GM12878 (cell line): ENCODE data around the gene PPP2R1A. TPM values are rescaled to one million over a fixed set of nuclear protein-coding genes. Genes with fewer than 3 reads are reported as not detected.

ENCODE experiments used
- ATAC-seq: fragments of 200-7000 bp; cut with Tn5 transposase; 3 replicates; pipeline ENCODE4 v1.9.1; 2020; ENCODE audit warnings: mild to moderate bottlenecking, moderate library complexity
- BruUV-seq: library from RNA; stranded (reverse); fragments of 400-500 nt; replicated peaks from 2 replicates; lab custom pipeline; 2021; lab: Mats Ljungman, UMichigan
- CTCF ChIA-PET: fragments of 300-600 bp; sonication (Branson Sonifier 250); formaldehyde crosslinking; extraction: SDS; loops from one replicate; lab custom pipeline; 2021; ENCODE audit warnings: inconsistent platforms; lab: Yijun Ruan, JAX
- POLR2A ChIA-PET: fragments of 350-600 bp; formaldehyde crosslinking; extraction: SDS; loops from one replicate; lab custom pipeline; 2021; ENCODE audit warnings: inconsistent platforms; lab: Charles Lee
- RAD21 ChIA-PET: fragments of 300-600 bp; sonication (Branson Sonifier 250); formaldehyde crosslinking; loops from one replicate; lab custom pipeline; 2023; ENCODE audit warnings: antibody characterized with exemption; ENCODE audit not compliant: unreplicated experiment; lab: Charles Lee
- SMC1A ChIA-PET: fragments of 300-600 bp; sonication (Branson Sonifier 250); formaldehyde crosslinking; loops from one replicate; lab custom pipeline; 2023; ENCODE audit not compliant: unreplicated experiment, uncharacterized antibody; lab: Charles Lee
- DNase-seq: peaks from one replicate; pipeline ENCODE4 v3.0.0-alpha.2; 2011; ENCODE audit warnings: low read depth, low spot score
- FAIRE-seq: peaks from 3 replicates; lab custom pipeline; 2011; peaks lifted over from hg19 to GRCh38; lab: Jason Lieb, UNC
- H2AFZ ChIP-seq: 2 replicates; pipeline ENCODE4 v1.6.0; 2011; ENCODE audit warnings: low read depth, low read length, control low read depth; ENCODE audit not compliant: control insufficient read depth
- H3K27ac ChIP-seq: 2 replicates; pipeline ENCODE4 v1.5.1; 2011; ENCODE audit warnings: control low read depth; ENCODE audit not compliant: control insufficient read depth, insufficient read depth
- H3K27me3 ChIP-seq, 2 experiments: replicated peaks in 1 of 2; 2 replicates each; pipeline versions ENCODE4 v1.6.0 to v1.6.1; 2011; ENCODE audit warnings: low read length in 1 of 2; ENCODE audit not compliant: control insufficient read depth in 2 of 2, insufficient read depth in 2 of 2
- H3K36me3 ChIP-seq, 2 experiments: 2 replicates each; pipeline ENCODE4 v1.5.1; 2011; ENCODE audit warnings: low read length in 1 of 2; ENCODE audit not compliant: control insufficient read depth in 2 of 2, insufficient read depth in 2 of 2
- H3K4me1 ChIP-seq: 2 replicates; pipeline ENCODE4 v1.6.1; 2011; ENCODE audit warnings: mild to moderate bottlenecking, low read length, moderate library complexity, mixed read lengths; ENCODE audit not compliant: control insufficient read depth, insufficient read depth
- H3K4me2 ChIP-seq: 2 replicates; pipeline ENCODE4 v1.6.0; 2011; ENCODE audit warnings: control low read depth; ENCODE audit not compliant: control insufficient read depth, insufficient read depth
- H3K4me3 ChIP-seq: fragments of 200-600 bp; sonication (generic); 2 replicates; pipeline ENCODE4 v1.5.1; 2016
- H3K79me2 ChIP-seq: 2 replicates; pipeline ENCODE4 v1.6.0; 2011; ENCODE audit warnings: low read length; ENCODE audit not compliant: control insufficient read depth, insufficient read depth
- H3K9ac ChIP-seq: 2 replicates; pipeline ENCODE4 v1.8.0; 2011; ENCODE audit warnings: low read length, control low read depth, mixed read lengths; ENCODE audit not compliant: control insufficient read depth, insufficient read depth
- H3K9me3 ChIP-seq: replicated peaks from 3 replicates; pipeline ENCODE4 v1.5.1; 2011; ENCODE audit warnings: mild to moderate bottlenecking, low read length; ENCODE audit not compliant: control insufficient read depth, insufficient read depth
- H4K20me1 ChIP-seq: 2 replicates; pipeline ENCODE4 v1.6.0; 2011; ENCODE audit not compliant: control insufficient read depth, insufficient read depth
- CHD1 ChIP-seq: IDR thresholded peaks from 2 replicates; pipeline ENCODE4 v1.6.1; 2012; ENCODE audit warnings: low read depth, low read length, improper control_type of control experiment
- DPF2 ChIP-seq: fragments of 450-650 bp; IDR thresholded peaks from 2 replicates; pipeline ENCODE4 v1.6.1; 2017; ENCODE audit warnings: mild to moderate bottlenecking
- EGR1 ChIP-seq, 2 experiments: IDR thresholded peaks; 1 replicate in 1 of 2; 2 replicates in 1 of 2; pipeline ENCODE4 v1.6.1; 2011 to 2012; ENCODE audit warnings: low read depth in 2 of 2, low read length in 2 of 2, borderline replicate concordance in 1 of 2, mild to moderate bottlenecking in 1 of 2, moderate library complexity in 1 of 2
- ESRRA ChIP-seq: IDR thresholded peaks from 2 replicates; pipeline ENCODE4 v1.6.1; 2012; ENCODE audit warnings: mild to moderate bottlenecking, low read length, improper control_type of control experiment
- MEF2A ChIP-seq: IDR thresholded peaks from 2 replicates; pipeline ENCODE4 v1.6.1; 2011; ENCODE audit warnings: low read depth, mild to moderate bottlenecking, low read length, moderate library complexity; ENCODE audit not compliant: insufficient read depth
- MTA2 ChIP-seq: fragments of 450-650 bp; IDR thresholded peaks from 2 replicates; pipeline ENCODE4 v1.6.1; 2016; ENCODE audit warnings: low read depth, mild to moderate bottlenecking, moderate library complexity
- PAX5 ChIP-seq: IDR thresholded peaks from 2 replicates; pipeline ENCODE4 v1.6.1; 2011; ENCODE audit warnings: low read depth, low read length, borderline replicate concordance
- POU2F2 ChIP-seq: IDR thresholded peaks from 3 replicates; pipeline ENCODE4 v1.6.1; 2011; ENCODE audit warnings: low read depth, mild to moderate bottlenecking, low read length, borderline replicate concordance
- RELA ChIP-seq: fragments of 450-650 bp; IDR thresholded peaks from 2 replicates; pipeline ENCODE4 v1.8.0; 2014; ENCODE audit warnings: borderline replicate concordance; ENCODE audit not compliant: partially characterized antibody
- SREBF2 ChIP-seq: IDR thresholded peaks from 2 replicates; pipeline ENCODE4 v1.6.1; 2012; ENCODE audit warnings: mild to moderate bottlenecking, low read length
- TBL1XR1 ChIP-seq: IDR thresholded peaks from 2 replicates; pipeline ENCODE4 v1.6.1; 2012; ENCODE audit warnings: low read depth, low read length, improper control_type of control experiment
- TCF3 ChIP-seq: IDR thresholded peaks from 2 replicates; pipeline ENCODE4 v1.6.1; 2012; ENCODE audit warnings: low read depth, mild to moderate bottlenecking, low read length, borderline replicate concordance; ENCODE audit not compliant: insufficient read depth
- YY1 ChIP-seq: IDR thresholded peaks from 2 replicates; pipeline ENCODE4 v1.6.1; 2011; ENCODE audit warnings: low read depth, mild to moderate bottlenecking, low read length
- WGBS: methylation state at CpG from one replicate; pipeline ENCODE4 v1.1.6; 2016; ENCODE audit warnings: low lambda C conversion rate; ENCODE audit not compliant: insufficient replicate concordance, insufficient coverage; ENCODE audit errors: missing lambda C conversion rate; 5-methylcytosine and 5-hydroxymethylcytosine counted together
- in situ Hi-C: fragments of 300-500 bp; cut with MboI; formaldehyde crosslinking; loops from 9 replicates; pipeline ENCODE4 v1.14.3; 2018; ENCODE audit warnings: mixed read lengths
- intact Hi-C: fragments of 100-400 bp; cut with micrococcal nuclease; formaldehyde crosslinking; loops from one replicate; pipeline ENCODE4 v1.14.2; 2022; ENCODE audit not compliant: unreplicated experiment
- polyA plus RNA-seq, 11 experiments: library from polyadenylated mRNA; depleted of rRNA in 4 of 11; unstranded in 6 of 11; stranded (reverse) in 5 of 11; fragments of >200 nt; fragmentation: Nextera tagmentation in 4 of 11; fragmentation: Illumina TruSeq in 1 of 11; extraction: Ambion mirVana in 4 of 11; extraction: Trizol in 1 of 11; gene quantifications; 1 replicate in 1 of 11; 2 replicates in 10 of 11; pipeline versions ENCODE4 v1.2.1 to v1.2.3, GENCODE V29; 2011 to 2016; ENCODE audit warnings: inconsistent platforms in 2 of 11, missing spikeins in 2 of 11, low read depth in 1 of 11
- total RNA-seq, 4 experiments: library from RNA; depleted of rRNA in 3 of 4; stranded (reverse); fragments of >200 nt in 3 of 4; fragmentation: Illumina TruSeq in 1 of 4; extraction: Trizol in 1 of 4; gene quantifications; 2 replicates each; pipeline versions ENCODE4 v1.2.1 to v1.2.3, GENCODE V29; 2013 to 2021
- TF ChIP-seq, protein P1 (sequence below): fragments of 450-650 bp; IDR thresholded peaks from 2 replicates; pipeline ENCODE4 v1.6.1; 2017; ENCODE audit warnings: mild to moderate bottlenecking
- TF ChIP-seq, protein P2 (sequence below): fragments of 450-650 bp; IDR thresholded peaks from 2 replicates; pipeline ENCODE4 v1.6.1; 2017; ENCODE audit warnings: low read depth, mild to moderate bottlenecking, moderate library complexity
- TF ChIP-seq, protein P3 (sequence below): fragments of 450-650 bp; IDR thresholded peaks from 2 replicates; pipeline ENCODE4 v1.6.1; 2016; ENCODE audit warnings: mild to moderate bottlenecking

PPP2R1A gene
- total and polyA plus RNA-seq, 10 of the 15 experiments (the other 5 are each of a cell fraction or from before 2014, with no cell fraction given), result 16.0 to 359 (median 140) TPM

DNA sequence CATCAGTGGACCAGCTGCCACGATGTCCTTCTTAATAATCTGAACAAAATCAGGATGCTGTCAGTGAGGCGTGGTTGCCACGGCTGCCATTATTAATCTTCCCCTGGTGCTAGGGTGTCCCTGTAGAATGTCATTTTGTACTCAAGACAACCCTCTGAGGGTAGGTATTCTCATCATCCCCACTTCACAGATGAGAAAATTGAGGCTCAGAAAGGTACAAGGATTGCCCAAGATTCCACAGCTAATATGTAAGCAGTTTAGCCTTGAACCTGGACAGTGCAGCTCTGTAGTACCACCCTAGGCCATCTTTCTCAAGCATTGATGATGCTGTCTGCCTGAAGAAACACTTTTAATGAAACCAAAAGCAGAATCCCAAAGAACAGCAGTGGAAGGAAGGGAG is 8.1 kb downstream of the PPP2R1A start (continued):
- TF ChIP-seq, protein P1, sequence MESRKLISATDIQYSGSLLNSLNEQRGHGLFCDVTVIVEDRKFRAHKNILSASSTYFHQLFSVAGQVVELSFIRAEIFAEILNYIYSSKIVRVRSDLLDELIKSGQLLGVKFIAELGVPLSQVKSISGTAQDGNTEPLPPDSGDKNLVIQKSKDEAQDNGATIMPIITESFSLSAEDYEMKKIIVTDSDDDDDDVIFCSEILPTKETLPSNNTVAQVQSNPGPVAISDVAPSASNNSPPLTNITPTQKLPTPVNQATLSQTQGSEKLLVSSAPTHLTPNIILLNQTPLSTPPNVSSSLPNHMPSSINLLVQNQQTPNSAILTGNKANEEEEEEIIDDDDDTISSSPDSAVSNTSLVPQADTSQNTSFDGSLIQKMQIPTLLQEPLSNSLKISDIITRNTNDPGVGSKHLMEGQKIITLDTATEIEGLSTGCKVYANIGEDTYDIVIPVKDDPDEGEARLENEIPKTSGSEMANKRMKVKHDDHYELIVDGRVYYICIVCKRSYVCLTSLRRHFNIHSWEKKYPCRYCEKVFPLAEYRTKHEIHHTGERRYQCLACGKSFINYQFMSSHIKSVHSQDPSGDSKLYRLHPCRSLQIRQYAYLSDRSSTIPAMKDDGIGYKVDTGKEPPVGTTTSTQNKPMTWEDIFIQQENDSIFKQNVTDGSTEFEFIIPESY, result no peak
- TF ChIP-seq, protein P2, sequence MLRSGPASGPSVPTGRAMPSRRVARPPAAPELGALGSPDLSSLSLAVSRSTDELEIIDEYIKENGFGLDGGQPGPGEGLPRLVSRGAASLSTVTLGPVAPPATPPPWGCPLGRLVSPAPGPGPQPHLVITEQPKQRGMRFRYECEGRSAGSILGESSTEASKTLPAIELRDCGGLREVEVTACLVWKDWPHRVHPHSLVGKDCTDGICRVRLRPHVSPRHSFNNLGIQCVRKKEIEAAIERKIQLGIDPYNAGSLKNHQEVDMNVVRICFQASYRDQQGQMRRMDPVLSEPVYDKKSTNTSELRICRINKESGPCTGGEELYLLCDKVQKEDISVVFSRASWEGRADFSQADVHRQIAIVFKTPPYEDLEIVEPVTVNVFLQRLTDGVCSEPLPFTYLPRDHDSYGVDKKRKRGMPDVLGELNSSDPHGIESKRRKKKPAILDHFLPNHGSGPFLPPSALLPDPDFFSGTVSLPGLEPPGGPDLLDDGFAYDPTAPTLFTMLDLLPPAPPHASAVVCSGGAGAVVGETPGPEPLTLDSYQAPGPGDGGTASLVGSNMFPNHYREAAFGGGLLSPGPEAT, result no peak
- TF ChIP-seq DPF2 (no peak), PAX5 (no peak), ESRRA (no peak), CHD1 (no peak), RELA (no peak)
- TF ChIP-seq, protein P3, sequence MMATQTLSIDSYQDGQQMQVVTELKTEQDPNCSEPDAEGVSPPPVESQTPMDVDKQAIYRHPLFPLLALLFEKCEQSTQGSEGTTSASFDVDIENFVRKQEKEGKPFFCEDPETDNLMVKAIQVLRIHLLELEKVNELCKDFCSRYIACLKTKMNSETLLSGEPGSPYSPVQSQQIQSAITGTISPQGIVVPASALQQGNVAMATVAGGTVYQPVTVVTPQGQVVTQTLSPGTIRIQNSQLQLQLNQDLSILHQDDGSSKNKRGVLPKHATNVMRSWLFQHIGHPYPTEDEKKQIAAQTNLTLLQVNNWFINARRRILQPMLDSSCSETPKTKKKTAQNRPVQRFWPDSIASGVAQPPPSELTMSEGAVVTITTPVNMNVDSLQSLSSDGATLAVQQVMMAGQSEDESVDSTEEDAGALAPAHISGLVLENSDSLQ, result no peak

DNA sequence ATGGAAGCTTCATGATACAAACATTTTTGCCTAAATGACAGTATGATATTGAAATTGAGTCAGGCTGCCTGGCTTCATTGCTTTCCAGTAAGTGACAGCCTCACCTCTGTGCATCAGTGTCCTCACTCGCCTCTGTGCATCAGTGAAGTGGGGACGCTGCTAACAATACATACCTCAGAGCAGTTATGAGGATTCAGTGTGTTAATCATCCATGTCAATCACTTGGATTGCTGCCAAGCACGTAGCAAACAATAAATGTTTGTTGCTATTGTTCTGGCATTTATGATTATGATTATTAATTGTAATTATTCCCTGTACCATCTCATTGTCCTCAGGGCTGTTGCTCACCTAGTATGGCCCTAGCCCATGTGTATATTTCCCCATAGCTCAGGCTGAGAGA is 8.8 kb downstream of the PPP2R1A start:
- no peak overlapping the region for H3K4me3 ChIP-seq
- peaks cover 53% of the 10 kb centered on the region for H3K79me2 ChIP-seq
- WGBS, result 81% methylated on average over 3 of the region's 3 CpGs
- no peak for FAIRE-seq
- CTCF ChIA-PET, result no interaction called here
- SMC1A ChIA-PET, result interaction anchor here (1.3 kb wide), 1 partner anchor 10 kb away, joined by 3 read pairs; no protein-coding TSS in a partner anchor
- POLR2A ChIA-PET, result no interaction called here
- H3K9me3 ChIP-seq, result no peaks in the 10 kb centered on the region
- H4K20me1 ChIP-seq, result peaks cover 15% of the 10 kb centered on the region
- H3K27ac ChIP-seq, result no peak overlapping the region
- in situ Hi-C loops (no loop called here), intact Hi-C loops (no loop called here)
- no peak for ATAC-seq
- H3K9ac ChIP-seq, result no peak overlapping the region
- DNase-seq, result no peak
- no peaks in the 10 kb centered on the region for H3K27me3 ChIP-seq
- BruUV-seq, result no TSS peak
- no peaks in the 10 kb centered on the region for H3K4me1 ChIP-seq
- RAD21 ChIA-PET, result no interaction called here
- H3K4me2 ChIP-seq, result no peak overlapping the region
- H2AFZ ChIP-seq, result no peak overlapping the region
- peaks cover 21 to 49% of the 10 kb centered on the region in 2 experiments for H3K36me3 ChIP-seq
- TF ChIP-seq MEF2A (no peak), MTA2 (no peak), YY1 (no peak), SREBF2 (no peak), TBL1XR1 (no peak), TCF3 (no peak), POU2F2 (no peak), EGR1 (IDR thresholded peaks at IDR 0.05; ENCODE audit: borderline replicate concordance in 1 of 2, low read depth in 2 of 2, low read length in 2 of 2) (no peak), ESRRA (no peak)
